Upper lobe of right lung (tissue), 1 donor: ENCODE results near the gene LRRIQ3. TPM values are rescaled to one million over a fixed set of nuclear protein-coding genes. Genes with fewer than 3 reads are reported as not detected.
"Not testable (repeated sequence)": the region's sequence is repeated elsewhere in the genome, so short reads cannot be mapped to it uniquely, and the experiment has no call there.

Experiments
- ATAC-seq: fragments of 200-7000 bp; cut with Tn5 transposase; one replicate; pipeline ENCODE4 v1.9.1; 2020; ENCODE audit warnings: mild to moderate bottlenecking, moderate library complexity
- DNase-seq: peaks from one replicate; pipeline ENCODE4 v3.0.0-alpha.2; 2020
- H3K27ac ChIP-seq: fragments of 200-600 bp; one replicate; pipeline ENCODE4 v1.8.0; 2022
- H3K27me3 ChIP-seq: fragments of 200-600 bp; one replicate; pipeline ENCODE4 v1.8.0; 2022; ENCODE audit warnings: mild to moderate bottlenecking
- H3K36me3 ChIP-seq: fragments of 200-600 bp; one replicate; pipeline ENCODE4 v1.8.0; 2022
- H3K4me1 ChIP-seq: fragments of 200-600 bp; one replicate; pipeline ENCODE4 v1.8.0; 2022
- H3K4me3 ChIP-seq: fragments of 200-600 bp; one replicate; pipeline ENCODE4 v1.8.0; 2022; ENCODE audit warnings: mild to moderate bottlenecking
- H3K9me3 ChIP-seq: fragments of 200-600 bp; one replicate; pipeline ENCODE4 v1.8.0; 2022
- intact Hi-C: fragments of 100-400 bp; cut with DNase I; formaldehyde crosslinking; loops from one replicate; pipeline ENCODE4 v1.11.0; 2022
- total RNA-seq: library from RNA; stranded (reverse); fragmentation: NEBNext Ultra II Directional; extraction: Animal tissue kit (Norgen Biotek cat#: 25700); gene quantifications from one replicate; pipeline ENCODE4 v1.2.1, GENCODE V29; 2021
- TF ChIP-seq, protein P1 (sequence below): fragments of 200-600 bp; IDR thresholded peaks from one replicate; pipeline ENCODE4 v1.8.0; 2022; ENCODE audit warnings: antibody characterized with exemption
- donor health status: DM: no; HTN: yes; CAD: no; lungs with severe emphysema.

Gene LRRIQ3
- total RNA-seq, 1 donor from 2014 or later, result 0.67 TPM

DNA sequence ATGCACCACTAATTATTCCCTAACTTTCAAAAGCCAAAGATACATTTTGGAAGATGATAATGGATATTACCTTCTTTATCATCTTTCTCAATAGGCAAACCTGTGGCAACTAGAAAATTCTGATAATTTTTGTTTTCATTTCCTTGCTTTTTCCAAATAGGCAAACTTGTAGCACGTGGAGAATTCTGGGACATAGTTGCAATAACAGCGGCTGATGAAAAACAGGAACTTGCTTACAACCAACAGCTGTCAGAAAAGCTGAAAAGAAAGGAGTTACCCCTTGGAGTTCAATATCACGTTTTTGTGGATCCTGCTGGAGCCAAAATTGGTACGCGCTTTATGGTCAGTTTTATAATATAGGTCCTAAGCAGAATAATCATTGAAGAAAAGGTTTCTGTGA lies 1.5 kb upstream of the LRRIQ3 start:
- H3K4me3 ChIP-seq, result peak overlapping the region; percentile 61
- no peak overlapping the region for H3K27ac ChIP-seq

DNA sequence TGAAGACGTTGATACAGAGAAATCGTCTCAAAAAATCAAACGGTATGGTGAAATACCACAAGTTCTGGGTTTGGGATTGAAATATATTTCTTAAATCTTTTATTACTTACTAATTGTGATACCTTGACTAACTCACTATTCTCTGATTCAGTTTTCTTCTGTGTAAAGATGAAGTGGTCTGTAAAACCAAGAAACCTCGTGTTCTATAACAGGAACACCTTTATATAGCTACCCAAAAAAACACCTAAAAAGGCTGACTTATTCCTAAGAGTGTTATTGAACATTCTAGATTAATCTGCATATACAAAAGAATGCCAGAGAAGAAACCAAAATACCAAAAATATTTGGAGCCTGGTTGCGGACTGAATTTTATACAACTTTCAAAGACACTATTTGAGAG lies 721 bp downstream of the LRRIQ3 start:
- DNase-seq (no peak), ATAC-seq (no peak)
- peak overlapping the region; percentile 86 for H3K27ac ChIP-seq
- TF ChIP-seq, protein P1, sequence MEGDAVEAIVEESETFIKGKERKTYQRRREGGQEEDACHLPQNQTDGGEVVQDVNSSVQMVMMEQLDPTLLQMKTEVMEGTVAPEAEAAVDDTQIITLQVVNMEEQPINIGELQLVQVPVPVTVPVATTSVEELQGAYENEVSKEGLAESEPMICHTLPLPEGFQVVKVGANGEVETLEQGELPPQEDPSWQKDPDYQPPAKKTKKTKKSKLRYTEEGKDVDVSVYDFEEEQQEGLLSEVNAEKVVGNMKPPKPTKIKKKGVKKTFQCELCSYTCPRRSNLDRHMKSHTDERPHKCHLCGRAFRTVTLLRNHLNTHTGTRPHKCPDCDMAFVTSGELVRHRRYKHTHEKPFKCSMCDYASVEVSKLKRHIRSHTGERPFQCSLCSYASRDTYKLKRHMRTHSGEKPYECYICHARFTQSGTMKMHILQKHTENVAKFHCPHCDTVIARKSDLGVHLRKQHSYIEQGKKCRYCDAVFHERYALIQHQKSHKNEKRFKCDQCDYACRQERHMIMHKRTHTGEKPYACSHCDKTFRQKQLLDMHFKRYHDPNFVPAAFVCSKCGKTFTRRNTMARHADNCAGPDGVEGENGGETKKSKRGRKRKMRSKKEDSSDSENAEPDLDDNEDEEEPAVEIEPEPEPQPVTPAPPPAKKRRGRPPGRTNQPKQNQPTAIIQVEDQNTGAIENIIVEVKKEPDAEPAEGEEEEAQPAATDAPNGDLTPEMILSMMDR, result no peak
- peaks cover 12% of the 10 kb centered on the region for H3K36me3 ChIP-seq
- H3K4me1 ChIP-seq, result peaks cover 13% of the 10 kb centered on the region
- no peaks in the 10 kb centered on the region for H3K27me3 ChIP-seq
- H3K4me3 ChIP-seq, result peak overlapping the region; percentile 61
- intact Hi-C loops, result no loop called here
- H3K9me3 ChIP-seq, result no peaks in the 10 kb centered on the region

More for the DNA sequence above, 1.5 kb upstream of the LRRIQ3 start:
- DNase-seq (no peak), ATAC-seq (no peak)
- H3K9me3 ChIP-seq, result no peaks in the 10 kb centered on the region
- H3K36me3 ChIP-seq, result peaks cover 26% of the 10 kb centered on the region
- TF ChIP-seq, protein P1, result no peak
- intact Hi-C loops, result no loop called here
- no peaks in the 10 kb centered on the region for H3K27me3 ChIP-seq
- H3K4me1 ChIP-seq, result peaks cover 13% of the 10 kb centered on the region

DNA sequence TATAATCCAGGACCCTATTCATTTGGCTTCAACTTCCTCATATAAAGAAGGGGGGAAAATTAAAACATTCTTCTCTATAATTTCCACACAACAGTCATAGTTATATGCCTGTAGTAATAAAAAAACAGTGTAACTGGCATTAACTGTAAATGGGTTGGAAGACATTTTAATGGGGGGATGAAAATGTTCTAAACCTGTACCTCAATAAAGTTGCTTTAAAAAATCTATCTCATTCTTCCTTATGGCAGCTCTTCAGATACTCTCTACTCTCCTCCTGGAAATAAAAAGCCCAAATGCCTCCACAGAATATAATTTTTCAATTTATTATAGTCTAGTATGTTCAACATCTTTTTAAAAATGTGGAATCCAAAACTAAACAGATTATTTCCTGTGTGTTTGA lies 2.6 kb downstream of the LRRIQ3 start:
- ATAC-seq (no peak), DNase-seq (no peak)
- TF ChIP-seq, protein P1, result no peak
- H3K4me1 ChIP-seq, result peaks cover 13% of the 10 kb centered on the region
- H3K36me3 ChIP-seq, result no peaks in the 10 kb centered on the region
- H3K4me3 ChIP-seq, result no peak overlapping the region
- intact Hi-C loops, result no loop called here
- H3K27me3 ChIP-seq, result no peaks in the 10 kb centered on the region
- H3K9me3 ChIP-seq, result no peaks in the 10 kb centered on the region
- no peak overlapping the region for H3K27ac ChIP-seq

DNA sequence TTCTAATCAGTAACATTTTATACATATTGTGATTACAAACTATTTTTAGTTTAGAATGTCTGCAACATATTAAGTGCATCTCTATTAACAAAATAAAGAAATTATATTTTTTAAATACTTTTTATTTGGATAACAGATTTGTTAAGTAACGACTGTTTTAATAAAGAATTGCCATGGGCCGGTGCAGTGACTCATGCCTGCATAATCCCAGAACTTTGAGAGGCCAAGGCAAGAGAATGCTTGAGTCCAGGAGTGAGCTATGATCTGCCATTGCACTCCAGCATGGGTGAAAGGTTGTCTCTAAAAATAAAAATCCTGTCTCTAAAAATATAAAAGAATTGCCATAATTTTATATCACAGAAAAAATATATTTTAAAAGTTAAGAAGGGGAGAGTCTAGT lies 4.1 kb downstream of the LRRIQ3 start:
- no peak overlapping the region for H3K4me3 ChIP-seq
- H3K36me3 ChIP-seq, result no peaks in the 10 kb centered on the region
- intact Hi-C loops, result no loop called here
- H3K9me3 ChIP-seq, result no peaks in the 10 kb centered on the region
- H3K4me1 ChIP-seq, result peaks cover 5% of the 10 kb centered on the region
- DNase-seq, result no peak
- H3K27ac ChIP-seq, result no peak overlapping the region
- H3K27me3 ChIP-seq, result no peaks in the 10 kb centered on the region
- TF ChIP-seq, protein P1, result no peak
- no peak for ATAC-seq

DNA sequence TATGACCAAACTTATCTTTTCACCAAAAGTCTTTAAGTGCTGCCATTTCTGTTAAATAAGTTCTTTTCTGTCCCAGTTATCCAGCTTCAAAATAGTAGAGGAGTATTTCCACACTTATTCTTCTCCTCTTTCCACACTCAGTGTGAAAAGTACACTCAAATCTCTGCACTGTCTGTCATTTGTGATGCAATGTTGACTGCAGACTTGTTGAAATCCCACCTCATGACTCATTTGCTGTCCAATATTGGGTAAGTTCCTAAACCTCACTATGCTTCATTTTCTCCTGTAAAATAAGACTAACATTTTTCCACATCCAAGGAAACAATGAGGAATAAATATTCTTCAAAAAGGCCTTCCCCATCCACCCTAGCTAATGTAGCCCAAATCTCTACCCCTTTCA lies 17.5 kb downstream of the LRRIQ3 start:
- DNase-seq (no peak), ATAC-seq (no peak)
- TF ChIP-seq, protein P1, result no peak
- Histone ChIP-seq H3K27ac (no peak overlapping the region), H3K36me3 (no peaks in the 10 kb centered on the region), H3K27me3 (no peaks in the 10 kb centered on the region), H3K9me3 (no peaks in the 10 kb centered on the region), H3K4me1 (no peaks in the 10 kb centered on the region), H3K4me3 (no peak overlapping the region)
- intact Hi-C loops, result no loop called here

DNA sequence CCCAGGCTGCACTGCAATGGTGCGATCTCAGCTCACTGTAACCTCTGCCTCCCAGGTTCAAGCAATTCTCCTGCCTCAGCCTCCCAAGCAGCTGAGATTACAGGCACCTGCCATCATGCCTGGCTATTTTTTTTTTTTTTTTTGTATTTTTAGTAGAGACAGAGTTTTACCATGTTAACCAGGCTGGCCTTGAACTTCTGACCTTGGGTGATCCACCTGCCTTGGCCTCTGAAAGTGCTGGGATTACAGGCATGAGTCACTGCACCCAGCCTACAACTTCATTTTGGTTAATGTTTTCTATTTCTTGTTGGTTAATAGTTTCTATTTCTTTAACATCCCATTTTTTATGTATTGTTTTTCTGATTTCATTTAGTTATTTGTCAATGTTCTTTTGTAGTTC lies 23.6 kb downstream of the LRRIQ3 start:
- H3K4me1 ChIP-seq, H3K4me3 ChIP-seq, intact Hi-C loops, ATAC-seq, DNase-seq, H3K9me3 ChIP-seq, H3K36me3 ChIP-seq, H3K27me3 ChIP-seq, H3K27ac ChIP-seq: not testable (repeated sequence)
